HuH-7 (cell line): ENCODE measurements around the gene CHN2.

Experiments
- DNase-seq: peaks from one replicate; pipeline ENCODE4 v3.0.0; 2011; ENCODE audit warnings: low spot score

The CHN2 gene

GRCh38 chr7:29405891-29406290 is 211.3 kb downstream of the CHN2 start:
- DNase-seq = peak; percentile 45

- DNase-seq = no peak
These were observed 211.8 kb downstream of the CHN2 start for GRCh38 chr7:29406366-29406765.

- DNase-seq = peak; percentile 69
These were observed 214.3 kb downstream of the CHN2 start for GRCh38 chr7:29408841-29409243.

GRCh38 chr7:29410996-29411395 is 216.4 kb downstream of the CHN2 start:
- no peak for DNase-seq

- DNase-seq = no peak
These were observed 218.3 kb downstream of the CHN2 start for GRCh38 chr7:29412912-29413311.

GRCh38 chr7:29413626-29414136 is 219.1 kb downstream of the CHN2 start:
- DNase-seq = no peak

- DNase-seq = no peak
These were observed 219.6 kb downstream of the CHN2 start for GRCh38 chr7:29414216-29414615.

- DNase-seq = no peak
These were observed 220.6 kb downstream of the CHN2 start for GRCh38 chr7:29415215-29415614.

GRCh38 chr7:29416276-29416937 is 221.8 kb downstream of the CHN2 start:
- DNase-seq = no peak

GRCh38 chr7:29416938-29417305 is 222.3 kb downstream of the CHN2 start:
- DNase-seq = no peak

- DNase-seq = no peak
These were observed 223.5 kb downstream of the CHN2 start for GRCh38 chr7:29418056-29418455.

- DNase-seq = no peak
These were observed 224.1 kb downstream of the CHN2 start for GRCh38 chr7:29418651-29419050.

- DNase-seq = no peak
These were observed 225.4 kb downstream of the CHN2 start for GRCh38 chr7:29420011-29420410.

GRCh38 chr7:29421010-29421956 is 226.7 kb downstream of the CHN2 start:
- DNase-seq = no peak

- DNase-seq = no peak
These were observed 228.3 kb downstream of the CHN2 start for GRCh38 chr7:29422829-29423228.

GRCh38 chr7:29424295-29424983 is 229.9 kb downstream of the CHN2 start:
- no peak for DNase-seq

- DNase-seq = no peak
These were observed 230.4 kb downstream of the CHN2 start for GRCh38 chr7:29424984-29425309.

- no peak for DNase-seq
These were observed 232.0 kb downstream of the CHN2 start for GRCh38 chr7:29426587-29426986.

GRCh38 chr7:29429401-29429800 is 234.8 kb downstream of the CHN2 start:
- DNase-seq = no peak

- no peak for DNase-seq
These were observed 235.8 kb downstream of the CHN2 start for GRCh38 chr7:29430279-29430949.

- DNase-seq = no peak
These were observed 237.1 kb downstream of the CHN2 start for GRCh38 chr7:29431686-29432085.

GRCh38 chr7:29432721-29433120 is 238.1 kb downstream of the CHN2 start:
- DNase-seq = no peak
